ENCODE measurements around the gene ZSWIM9. TPM values are rescaled to one million over a fixed set of nuclear protein-coding genes. Genes with fewer than 3 reads are reported as not detected.

The ZSWIM9 gene
- total RNA-seq, 1 donor from 2014 or later, result 10.7 TPM

GRCh38 chr19:48174445-48175030, 4.1 kb downstream of the ZSWIM9 start:
- DNase-seq (ENCODE audit: low spot score), result no peak

- no peak for DNase-seq (ENCODE audit: low spot score)
Measured at GRCh38 chr19:48175578-48175977, 5.1 kb downstream of the ZSWIM9 start.

GRCh38 chr19:48176226-48176625, 5.7 kb downstream of the ZSWIM9 start:
- no peak for DNase-seq (ENCODE audit: low spot score)

- DNase-seq (ENCODE audit: low spot score), result no peak
Measured at GRCh38 chr19:48181505-48181904, 11.0 kb downstream of the ZSWIM9 start.

- no peak for DNase-seq (ENCODE audit: low spot score)
Measured at GRCh38 chr19:48182434-48182833, 12.0 kb downstream of the ZSWIM9 start.

- DNase-seq (ENCODE audit: low spot score), result no peak
Measured at GRCh38 chr19:48183356-48183755, 12.9 kb downstream of the ZSWIM9 start.

GRCh38 chr19:48186015-48186414, 15.5 kb downstream of the ZSWIM9 start:
- DNase-seq (ENCODE audit: low spot score), result no peak

GRCh38 chr19:48186541-48186991, 16.1 kb downstream of the ZSWIM9 start:
- no peak for DNase-seq (ENCODE audit: low spot score)

GRCh38 chr19:48190288-48190884, 19.9 kb downstream of the ZSWIM9 start:
- no peak for DNase-seq (ENCODE audit: low spot score)

- no peak for DNase-seq (ENCODE audit: low spot score)
Measured at GRCh38 chr19:48190885-48191284, 20.4 kb downstream of the ZSWIM9 start.

GRCh38 chr19:48192750-48193149, 22.3 kb downstream of the ZSWIM9 start:
- no peak for DNase-seq (ENCODE audit: low spot score)

- DNase-seq (ENCODE audit: low spot score), result no peak
Measured at GRCh38 chr19:48194041-48194843, 23.8 kb downstream of the ZSWIM9 start.

GRCh38 chr19:48194844-48195830, 24.7 kb downstream of the ZSWIM9 start:
- no peak for DNase-seq (ENCODE audit: low spot score)

- DNase-seq (ENCODE audit: low spot score), result no peak
Measured at GRCh38 chr19:48196321-48196763, 25.9 kb downstream of the ZSWIM9 start.

GRCh38 chr19:48196933-48197665, 26.6 kb downstream of the ZSWIM9 start:
- DNase-seq (ENCODE audit: low spot score), result no peak

GRCh38 chr19:48203222-48203793, 32.8 kb downstream of the ZSWIM9 start:
- no peak for DNase-seq (ENCODE audit: low spot score)

- DNase-seq (ENCODE audit: low spot score), result peak; percentile 95
Measured at GRCh38 chr19:48203794-48204628, 33.5 kb downstream of the ZSWIM9 start.

- no peak for DNase-seq (ENCODE audit: low spot score)
Measured at GRCh38 chr19:48206397-48207093, 36.1 kb downstream of the ZSWIM9 start.

- no peak for DNase-seq (ENCODE audit: low spot score)
Measured at GRCh38 chr19:48210005-48210404, 39.5 kb downstream of the ZSWIM9 start.
